MCF 10A (cell line): ENCODE results near the gene PNMA8C. TPM values are rescaled to one million over a fixed set of nuclear protein-coding genes. Genes with fewer than 3 reads are reported as not detected.
"Not testable (repeated sequence)": the region's sequence is repeated elsewhere in the genome, so short reads cannot be mapped to it uniquely, and the experiment has no call there.

ENCODE experiments used
- BruUV-seq: library from RNA; stranded (reverse); fragments of 400-500 nt; replicated peaks from 2 replicates; lab custom pipeline; 2021; lab: Mats Ljungman, UMichigan
- CTCF ChIA-PET: fragments of 300-600 bp; sonication (Branson Sonifier 250); formaldehyde crosslinking; extraction: SDS; loops from one replicate; lab custom pipeline; 2021; ENCODE audit warnings: antibody characterized with exemption, inconsistent platforms; lab: Yijun Ruan, JAX
- POLR2A ChIA-PET: fragments of 300-600, 350-650 bp; sonication (Branson Sonifier 250); formaldehyde crosslinking; extraction: SDS; loops from one replicate; lab custom pipeline; 2020; ENCODE audit warnings: antibody characterized with exemption, inconsistent platforms; lab: Yijun Ruan, JAX
- DNase-seq: peaks from one replicate; pipeline ENCODE4 v3.0.0-alpha.2; 2018; ENCODE audit not compliant: unreplicated experiment
- H3K27ac Mint-ChIP-seq: one replicate; pipeline ENCODE4 v1.8.0; 2022; ENCODE audit warnings: mild to moderate bottlenecking, low read depth, mixed read lengths; ENCODE audit not compliant: unreplicated experiment
- H3K27me3 Mint-ChIP-seq: one replicate; pipeline ENCODE4 v1.8.0; 2022; ENCODE audit warnings: mixed read lengths; ENCODE audit not compliant: insufficient read depth, unreplicated experiment
- H3K36me3 Mint-ChIP-seq: one replicate; pipeline ENCODE4 v1.8.0; 2022; ENCODE audit warnings: mild to moderate bottlenecking, moderate library complexity, mixed read lengths; ENCODE audit not compliant: insufficient read depth, unreplicated experiment
- H3K4me1 Mint-ChIP-seq: one replicate; pipeline ENCODE4 v1.8.0; 2022; ENCODE audit warnings: mixed read lengths; ENCODE audit not compliant: insufficient read depth, unreplicated experiment
- H3K4me3 Mint-ChIP-seq: one replicate; pipeline ENCODE4 v1.8.0; 2022; ENCODE audit warnings: mild to moderate bottlenecking, moderate library complexity, mixed read lengths; ENCODE audit not compliant: unreplicated experiment
- H3K9me3 Mint-ChIP-seq: one replicate; pipeline ENCODE4 v1.8.0; 2022; ENCODE audit warnings: mixed read lengths; ENCODE audit not compliant: unreplicated experiment
- intact Hi-C: fragments of 100-400 bp; cut with micrococcal nuclease; formaldehyde crosslinking; loops from 2 replicates; pipeline ENCODE4 v1.14.1; 2022
- total RNA-seq: library from RNA; stranded (reverse); gene quantifications from 2 replicates; pipeline ENCODE4 v1.2.3, GENCODE V29; 2022
- TF ChIP-seq, protein P1 (sequence below): fragments of 200-600 bp; IDR thresholded peaks from one replicate; pipeline ENCODE4 v1.8.0; 2022; ENCODE audit warnings: antibody characterized with exemption, mild to moderate bottlenecking; ENCODE audit not compliant: unreplicated experiment

The PNMA8C gene
- total RNA-seq, 1 experiment from 2014 or later: not detected

DNA sequence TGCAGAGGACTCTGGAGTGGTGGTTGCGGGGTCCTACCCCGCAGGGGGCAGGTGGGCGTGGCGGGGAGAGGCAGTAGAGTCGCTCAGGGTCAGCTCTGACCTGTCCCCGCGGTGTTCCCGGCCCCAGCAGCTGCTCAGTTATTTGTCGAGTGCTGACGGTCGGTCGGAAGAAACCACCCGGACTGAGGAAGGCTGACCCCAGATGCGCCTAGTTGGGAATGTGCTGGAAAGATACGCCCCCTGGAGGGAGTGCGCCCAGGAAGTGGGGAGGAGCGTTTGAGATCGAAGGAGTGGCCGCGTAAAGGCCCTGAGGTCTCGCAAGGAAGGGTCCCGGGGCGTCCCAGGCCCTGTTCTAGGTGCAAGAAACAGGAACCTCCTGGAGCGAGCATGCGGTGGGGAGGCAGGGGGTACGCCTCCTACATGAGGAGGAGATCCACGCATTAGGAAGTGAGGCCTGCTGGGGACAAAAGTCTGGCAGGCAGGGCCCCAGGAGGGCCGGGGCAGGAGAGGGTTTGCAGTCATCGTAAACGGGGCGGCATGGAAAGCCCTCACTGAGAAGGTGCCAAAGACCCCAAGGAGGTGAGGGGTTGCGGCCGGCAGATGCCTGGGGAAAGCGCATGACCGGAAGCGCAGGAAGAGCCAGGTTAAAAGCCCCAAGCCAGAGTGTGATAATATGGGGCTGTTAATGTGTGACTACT, 24.5 kb downstream of the PNMA8C start:
- TF ChIP-seq, protein P1, sequence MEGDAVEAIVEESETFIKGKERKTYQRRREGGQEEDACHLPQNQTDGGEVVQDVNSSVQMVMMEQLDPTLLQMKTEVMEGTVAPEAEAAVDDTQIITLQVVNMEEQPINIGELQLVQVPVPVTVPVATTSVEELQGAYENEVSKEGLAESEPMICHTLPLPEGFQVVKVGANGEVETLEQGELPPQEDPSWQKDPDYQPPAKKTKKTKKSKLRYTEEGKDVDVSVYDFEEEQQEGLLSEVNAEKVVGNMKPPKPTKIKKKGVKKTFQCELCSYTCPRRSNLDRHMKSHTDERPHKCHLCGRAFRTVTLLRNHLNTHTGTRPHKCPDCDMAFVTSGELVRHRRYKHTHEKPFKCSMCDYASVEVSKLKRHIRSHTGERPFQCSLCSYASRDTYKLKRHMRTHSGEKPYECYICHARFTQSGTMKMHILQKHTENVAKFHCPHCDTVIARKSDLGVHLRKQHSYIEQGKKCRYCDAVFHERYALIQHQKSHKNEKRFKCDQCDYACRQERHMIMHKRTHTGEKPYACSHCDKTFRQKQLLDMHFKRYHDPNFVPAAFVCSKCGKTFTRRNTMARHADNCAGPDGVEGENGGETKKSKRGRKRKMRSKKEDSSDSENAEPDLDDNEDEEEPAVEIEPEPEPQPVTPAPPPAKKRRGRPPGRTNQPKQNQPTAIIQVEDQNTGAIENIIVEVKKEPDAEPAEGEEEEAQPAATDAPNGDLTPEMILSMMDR: no peak
- intact Hi-C loops: no loop called here
- Mint-ChIP-seq H3K27ac (no peak overlapping the region), H3K27me3 (no peaks in the 10 kb centered on the region), H3K36me3 (no peaks in the 10 kb centered on the region), H3K4me1 (peaks cover 5% of the 10 kb centered on the region), H3K4me3 (no peak overlapping the region), H3K9me3 (no peaks in the 10 kb centered on the region)
- no TSS peak for BruUV-seq
- no peak for DNase-seq
- ChIA-PET POLR2A (interaction anchor here (0.7 kb wide), 1 partner anchor 20 kb away, joined by 3 read pairs; no protein-coding TSS in a partner anchor), CTCF (interaction anchor here (0.6 to 3.8 kb wide), 7 partner anchors 9 to 110 kb away, joined by 3 to 24 read pairs (median 3); no protein-coding TSS in a partner anchor)

GRCh38 chr19:46402725-46403124, 26.0 kb downstream of the PNMA8C start:
- TF ChIP-seq, protein P1: no peak
- H3K27me3 Mint-ChIP-seq: no peaks in the 10 kb centered on the region
- BruUV-seq: no TSS peak
- H3K9me3 Mint-ChIP-seq: no peaks in the 10 kb centered on the region
- CTCF ChIA-PET: interaction anchor here (0.6 to 3.1 kb wide), 19 partner anchors 9 to 199 kb away, joined by 3 to 24 read pairs (median 4); no protein-coding TSS in a partner anchor
- H3K36me3 Mint-ChIP-seq: no peaks in the 10 kb centered on the region
- peaks cover 5% of the 10 kb centered on the region for H3K4me1 Mint-ChIP-seq
- intact Hi-C loops: loop anchor here (1.0 kb wide), 1 partner anchor 86 kb away; no protein-coding TSS in a partner anchor
- H3K27ac Mint-ChIP-seq: no peak overlapping the region
- no peak for DNase-seq
- H3K4me3 Mint-ChIP-seq: no peak overlapping the region
- POLR2A ChIA-PET: interaction anchor here (0.6 to 0.7 kb wide), 2 partner anchors 14 to 214 kb away, joined by 3 read pairs; no protein-coding TSS in a partner anchor

DNA sequence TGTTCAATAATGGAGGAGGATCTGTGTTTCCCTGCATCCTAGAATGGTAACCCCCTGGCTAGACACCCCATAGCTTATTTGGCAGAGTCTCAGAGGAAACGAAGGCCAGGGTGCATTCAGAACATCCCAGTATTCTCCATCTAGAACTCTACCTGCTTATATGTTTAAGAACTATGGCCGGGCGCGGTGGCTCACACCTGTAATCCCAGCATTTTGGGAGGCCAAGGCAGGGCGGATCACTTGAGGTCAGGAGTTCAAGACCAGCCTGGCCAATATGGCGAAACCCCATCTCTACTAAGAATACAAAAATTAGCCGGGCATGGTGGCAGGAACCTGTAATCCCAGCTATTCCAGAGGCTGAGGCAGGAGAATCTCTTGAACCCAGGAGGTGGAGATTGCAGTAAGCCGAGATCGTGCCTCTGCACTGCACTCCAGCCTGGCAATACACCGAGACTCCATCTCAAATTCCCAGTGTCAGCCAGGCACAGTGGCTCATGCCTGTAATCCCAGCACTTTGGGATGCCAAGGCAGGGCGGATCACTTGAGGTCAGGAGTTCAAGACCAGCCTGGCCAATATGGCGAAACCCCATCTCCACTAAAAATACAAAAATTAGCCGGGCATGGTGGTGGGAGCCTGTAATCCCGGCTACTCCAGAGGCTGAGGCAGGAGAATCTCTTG, 30.8 kb downstream of the PNMA8C start:
- H3K27ac Mint-ChIP-seq, POLR2A ChIA-PET, BruUV-seq, H3K27me3 Mint-ChIP-seq, H3K4me1 Mint-ChIP-seq, H3K4me3 Mint-ChIP-seq, intact Hi-C loops, DNase-seq, H3K9me3 Mint-ChIP-seq: not testable (repeated sequence)
- peaks cover 13% of the 10 kb centered on the region for H3K36me3 Mint-ChIP-seq
- CTCF ChIA-PET: interaction anchor here (0.6 to 1.3 kb wide), 9 partner anchors 8 to 336 kb away, joined by 3 to 7 read pairs (median 4); no protein-coding TSS in a partner anchor

DNA sequence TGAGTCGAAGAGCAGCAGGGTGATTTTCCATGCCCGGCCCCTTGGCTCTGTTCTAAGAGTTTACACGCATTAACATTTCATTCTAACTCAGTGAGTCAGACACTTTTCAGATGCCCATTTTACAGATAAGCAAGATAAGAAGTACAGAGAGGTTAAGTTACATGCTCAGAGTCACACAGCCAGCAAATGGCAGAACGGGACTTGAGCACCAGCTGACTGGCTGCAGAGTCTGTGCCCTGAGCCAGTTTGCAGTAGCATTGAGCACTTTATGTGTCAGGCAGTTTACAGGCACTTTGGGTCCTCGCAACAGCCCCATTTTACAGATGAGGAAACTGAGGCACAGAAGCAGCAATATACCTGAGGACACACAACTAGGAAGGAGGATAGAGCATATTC, 34.3 kb downstream of the PNMA8C start:
- DNase-seq: no peak
- TF ChIP-seq, protein P1: no peak
- Mint-ChIP-seq H3K27ac (no peak overlapping the region), H3K4me3 (no peak overlapping the region), H3K9me3 (peaks cover 5% of the 10 kb centered on the region), H3K36me3 (peaks cover 40% of the 10 kb centered on the region), H3K4me1 (no peaks in the 10 kb centered on the region), H3K27me3 (no peaks in the 10 kb centered on the region)
- POLR2A ChIA-PET: interaction anchor here (0.6 to 1.6 kb wide), 6 partner anchors 12 to 114 kb away, joined by 3 to 9 read pairs (median 4); no protein-coding TSS in a partner anchor
- CTCF ChIA-PET: interaction anchor here (0.6 to 3.9 kb wide), 22 partner anchors 8 to 316 kb away, joined by 3 to 47 read pairs (median 6); no protein-coding TSS in a partner anchor
- BruUV-seq: TSS peak; percentile 22
- intact Hi-C loops: no loop called here
